Measurements from ENCODE around the gene SHISA4.

SHISA4 gene

GRCh38 chr1:201886103-201886885 lies 2.4 kb upstream of the SHISA4 start:
- DNase-seq (ENCODE audit: low read depth) = no peak
- no peak overlapping the region for H3K4me3 ChIP-seq (ENCODE audit: low read depth, low read length)
- TF ChIP-seq CTCF (IDR thresholded peaks at IDR 0.05; ENCODE audit: low read depth, low read length, missing control alignments) = no peak

GRCh38 chr1:201887116-201887866 lies 1.4 kb upstream of the SHISA4 start:
- H3K4me3 ChIP-seq (ENCODE audit: low read depth, low read length) = no peak overlapping the region
- TF ChIP-seq CTCF (IDR thresholded peaks at IDR 0.05; ENCODE audit: low read depth, low read length, missing control alignments) = no peak
- DNase-seq (ENCODE audit: low read depth) = no peak

- DNase-seq (ENCODE audit: low read depth) = no peak
- no peak overlapping the region; the same call in 1 of the 2 replicates for H3K4me3 ChIP-seq (ENCODE audit: low read depth, low read length)
- no peak for TF ChIP-seq CTCF (IDR thresholded peaks at IDR 0.05; ENCODE audit: low read depth, low read length, missing control alignments)
These were observed 631 bp downstream of the SHISA4 start for GRCh38 chr1:201889090-201889968.

- no peak for TF ChIP-seq CTCF (IDR thresholded peaks at IDR 0.05; ENCODE audit: low read depth, low read length, missing control alignments)
- DNase-seq (ENCODE audit: low read depth) = no peak
- no peak overlapping the region for H3K4me3 ChIP-seq (ENCODE audit: low read depth, low read length)
These were observed 1.5 kb downstream of the SHISA4 start for GRCh38 chr1:201890223-201890622.

- DNase-seq (ENCODE audit: low read depth) = no peak
- no peak for TF ChIP-seq CTCF (IDR thresholded peaks at IDR 0.05; ENCODE audit: low read depth, low read length, missing control alignments)
- H3K4me3 ChIP-seq (ENCODE audit: low read depth, low read length) = no peak overlapping the region
These were observed 2.2 kb downstream of the SHISA4 start for GRCh38 chr1:201890806-201891450.

GRCh38 chr1:201891451-201892045 lies 2.9 kb downstream of the SHISA4 start:
- no peak overlapping the region for H3K4me3 ChIP-seq (ENCODE audit: low read depth, low read length)
- no peak for TF ChIP-seq CTCF (IDR thresholded peaks at IDR 0.05; ENCODE audit: low read depth, low read length, missing control alignments)

More at GRCh38 chr1:201891451-201892045, 2.9 kb downstream of the SHISA4 start:
- DNase-seq (ENCODE audit: low read depth) = no peak
